GM19438 (cell line): Measurements from ENCODE around the gene FKBP6.
A peak's percentile ranks its signal among the peaks of the same experiment; 100 is the strongest.
"Not testable (repeated sequence)": the region's sequence is repeated elsewhere in the genome, so short reads cannot be mapped to it uniquely, and the experiment has no call there.

Experiments used
- ATAC-seq: cut with Tn5 transposase; IDR thresholded peaks from one replicate; pipeline ENCODE4 v1.9.1; 2021; ENCODE audit warnings: low read depth; ENCODE audit not compliant: unreplicated experiment

FKBP6 gene

DNA sequence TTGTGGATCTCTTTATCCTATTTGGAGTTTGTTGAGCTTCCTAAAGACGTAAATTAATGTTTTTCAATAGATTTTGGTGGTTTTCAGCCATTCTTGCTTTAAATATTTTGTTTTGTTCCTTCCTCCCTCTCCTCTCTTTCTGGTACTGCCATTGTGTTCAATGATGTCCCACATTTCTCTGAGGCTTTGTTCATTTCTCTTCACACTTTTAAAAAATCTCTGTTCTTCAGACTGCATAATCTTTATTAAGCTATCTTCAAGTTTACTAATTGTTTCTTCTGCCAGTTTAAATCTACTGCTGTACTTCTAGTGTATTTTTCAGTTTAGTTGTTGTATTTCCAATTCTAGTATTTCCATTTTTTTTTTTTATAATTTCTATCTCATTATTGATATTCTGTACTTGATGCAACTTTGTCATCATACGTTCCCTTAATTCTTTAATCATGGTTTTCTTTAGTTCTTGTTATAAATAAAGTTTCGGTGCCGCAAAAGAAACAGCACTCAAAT lies 60.0 kb downstream of the FKBP6 start:
- no peak for ATAC-seq

DNA sequence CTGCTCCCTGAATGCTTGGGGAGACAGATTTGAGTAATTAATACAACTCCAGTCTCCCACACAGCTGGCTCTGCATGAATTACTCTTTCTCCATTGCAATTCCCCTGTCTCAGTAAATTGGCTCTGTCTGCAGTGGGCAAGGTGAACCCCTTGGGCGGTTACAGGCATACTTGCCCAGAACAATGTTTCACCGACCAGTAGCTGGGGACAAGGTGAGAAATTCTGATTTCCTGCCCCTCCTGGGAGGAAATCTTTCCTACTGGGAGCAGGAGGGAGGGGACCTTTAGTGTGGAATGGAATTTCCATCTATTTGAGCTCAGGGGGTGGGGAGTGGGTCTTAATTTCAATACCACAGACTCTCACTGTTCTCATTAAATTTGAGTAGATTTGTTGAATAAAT lies 63.4 kb downstream of the FKBP6 start:
- no peak for ATAC-seq

DNA sequence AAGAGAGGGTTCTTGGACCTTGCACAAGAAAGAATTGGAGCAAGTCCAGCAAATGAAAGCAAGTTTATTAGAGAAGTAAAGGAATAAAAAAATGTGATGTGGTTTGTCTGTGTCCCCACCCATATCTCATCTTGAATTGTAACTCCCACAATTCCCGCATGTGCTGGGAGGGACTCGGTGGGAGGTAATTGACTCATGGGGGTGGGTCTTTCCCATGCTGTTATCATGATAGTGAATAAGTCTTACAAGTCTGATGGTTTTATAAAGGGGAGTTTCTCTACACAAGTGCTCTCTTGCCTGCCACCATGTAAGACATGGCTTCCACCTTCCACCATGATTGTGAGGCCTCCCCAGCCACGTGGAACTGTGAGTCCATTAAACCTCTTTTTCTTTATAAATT lies 66.5 kb downstream of the FKBP6 start:
- ATAC-seq, result no peak

DNA sequence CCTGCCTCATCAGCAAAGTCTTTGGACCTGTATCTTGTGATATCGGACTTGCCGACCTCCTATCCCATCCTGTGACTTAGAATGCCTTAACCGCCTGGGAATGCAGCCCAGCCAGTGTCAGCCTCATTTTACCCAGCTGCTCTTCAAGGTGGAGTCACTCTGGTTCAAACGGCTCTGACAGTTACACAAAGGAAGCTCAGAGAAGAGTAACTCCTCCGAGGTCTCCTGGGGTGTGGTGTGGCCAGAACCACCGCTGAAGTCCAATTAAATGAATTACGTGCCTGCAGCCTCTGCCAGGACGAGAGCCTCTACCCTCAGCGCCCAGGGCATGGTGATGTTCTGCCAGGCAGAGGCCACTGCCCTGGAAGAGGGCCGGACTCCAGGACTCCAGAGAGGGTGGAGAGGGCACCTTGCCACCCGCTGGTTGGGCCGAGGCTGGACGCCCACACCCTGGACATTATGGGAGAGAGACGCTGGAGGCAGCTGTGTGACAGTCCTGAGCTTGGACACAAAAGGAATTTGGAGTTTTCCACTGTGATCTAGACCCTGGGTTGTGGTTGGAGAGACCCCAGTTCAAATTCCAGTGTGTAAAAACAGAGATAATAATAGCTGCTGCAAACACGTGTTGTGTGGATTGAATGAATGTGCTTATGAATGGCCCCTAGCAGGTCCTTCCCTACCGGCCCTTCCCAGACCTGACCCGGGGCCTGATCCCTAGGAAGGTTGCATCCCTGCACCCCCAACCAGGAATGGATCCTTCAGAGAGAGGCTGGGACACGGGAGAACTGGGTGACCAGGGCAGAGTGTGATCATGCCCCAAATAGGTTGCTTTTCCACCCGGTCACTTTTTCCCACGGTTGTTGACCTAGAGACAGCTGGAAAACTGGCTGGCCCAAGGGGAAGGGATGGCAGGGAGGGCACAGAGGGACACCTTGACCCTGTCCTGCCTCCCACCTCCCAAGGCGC lies 67.9 kb downstream of the FKBP6 start:
- no peak for ATAC-seq

DNA sequence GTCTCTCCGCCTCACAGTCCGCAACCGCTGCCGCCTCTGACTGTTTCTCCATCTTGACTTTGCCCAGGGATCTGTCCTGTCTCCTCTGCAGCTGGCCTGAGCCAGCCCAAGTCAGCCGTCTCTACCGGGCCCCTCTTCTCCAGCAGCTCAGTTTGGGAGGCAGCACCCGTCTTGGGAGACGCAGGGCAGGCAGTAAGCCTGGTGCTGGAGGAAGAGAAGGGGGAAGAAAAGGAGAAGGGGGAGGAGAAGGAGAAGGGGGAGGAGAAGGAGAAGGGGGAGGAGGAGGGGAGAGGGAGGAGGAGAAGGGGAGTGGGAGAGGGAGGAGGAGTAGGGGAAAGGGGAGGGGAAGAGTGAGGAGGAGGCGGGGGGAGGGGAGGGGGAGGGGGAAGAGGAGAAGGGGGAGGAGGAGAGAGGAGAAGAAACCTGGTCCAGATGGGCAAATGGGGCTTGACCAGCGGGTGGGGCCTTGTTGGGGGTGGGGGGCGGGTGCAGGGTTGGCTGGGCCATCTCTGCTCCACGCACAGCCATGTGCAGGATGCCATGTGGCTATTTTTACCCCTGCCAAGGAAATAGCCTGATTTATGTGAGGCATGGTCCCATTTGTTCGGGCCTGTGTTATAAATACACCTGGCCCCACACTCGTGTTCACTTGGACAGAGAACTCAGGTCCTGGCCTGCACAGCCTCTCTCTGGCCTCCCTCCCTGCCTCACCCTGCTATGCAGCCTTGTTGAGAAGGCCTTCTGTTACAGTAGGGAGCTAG lies 69.7 kb downstream of the FKBP6 start:
- no peak for ATAC-seq

DNA sequence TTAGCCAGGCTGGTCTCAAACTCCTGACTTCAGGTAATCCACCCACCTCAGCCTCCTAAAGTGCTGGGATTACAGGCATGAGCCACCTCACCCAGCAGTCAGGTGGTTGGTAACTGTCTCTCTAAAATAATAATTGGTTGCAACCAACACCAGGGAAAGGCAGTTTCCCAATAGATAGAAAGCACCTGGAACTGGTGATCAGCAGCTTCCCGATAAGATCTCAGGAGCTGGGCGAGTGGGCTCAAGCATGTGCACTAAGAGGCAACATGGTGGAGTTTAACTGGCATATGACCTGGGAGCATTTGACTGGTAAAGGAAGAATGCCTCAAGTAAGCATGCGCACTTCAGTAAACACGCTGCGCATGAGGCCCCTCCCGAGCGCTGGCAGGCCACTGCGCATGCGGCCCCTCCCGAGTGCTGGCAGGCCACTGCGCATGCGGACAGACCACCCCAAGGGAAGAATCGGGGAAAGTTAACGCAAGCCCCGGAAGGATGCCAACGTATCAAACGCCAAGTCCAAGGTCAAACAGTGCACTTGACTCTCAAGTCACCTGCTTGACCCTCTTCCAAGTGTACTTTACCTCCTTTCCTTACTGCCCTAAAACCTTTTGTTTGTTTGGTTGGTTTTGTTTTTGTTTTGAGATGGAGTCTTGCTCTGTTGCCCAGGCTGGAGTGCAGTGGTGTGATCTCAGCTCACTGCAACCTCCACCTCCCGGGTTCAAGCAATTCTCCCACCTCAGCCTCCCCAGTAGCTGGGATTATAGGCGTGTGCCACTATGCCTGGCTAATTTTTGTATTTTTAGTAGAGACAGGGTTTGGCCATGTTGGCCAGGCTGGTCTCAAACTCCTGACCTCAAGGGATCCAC lies 71.5 kb downstream of the FKBP6 start:
- peak; percentile 91 for ATAC-seq

DNA sequence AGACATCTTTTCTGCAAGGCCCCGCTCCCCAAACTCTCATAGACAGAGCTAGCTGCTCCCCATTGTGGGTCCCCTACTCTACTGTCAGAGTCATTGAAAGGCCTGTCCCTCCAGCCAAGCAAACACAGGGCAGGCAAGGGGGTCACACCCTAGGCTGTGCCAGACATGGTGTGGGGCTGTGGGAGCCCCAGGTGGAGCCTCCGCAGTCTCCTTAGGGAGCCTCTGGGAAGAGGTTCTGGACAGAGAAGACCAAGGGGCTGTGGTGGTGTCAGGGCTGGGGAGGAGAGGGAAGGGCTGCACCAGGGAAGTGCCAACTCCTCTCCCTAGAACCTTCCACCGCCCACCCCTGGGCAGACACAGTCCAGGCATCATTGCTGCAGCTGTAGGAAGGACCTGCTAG lies 76.9 kb downstream of the FKBP6 start:
- ATAC-seq, result not testable (repeated sequence)
